ENCODE data around the gene CATSPERZ. TPM values are rescaled to one million over a fixed set of nuclear protein-coding genes. Genes with fewer than 3 reads are reported as not detected.
"Not testable (repeated sequence)": the region's sequence is repeated elsewhere in the genome, so short reads cannot be mapped to it uniquely, and the experiment has no call there.

CATSPERZ gene
- total RNA-seq, 1 donor = not detected

GRCh38 chr11:64323373-64323772 lies 23.2 kb downstream of the CATSPERZ start:
- TF ChIP-seq CTCF (IDR thresholded peaks at IDR 0.05; ENCODE audit: insufficient read depth, low read depth, low read length) = no peak
- no peak for DNase-seq (ENCODE audit: low read depth)
- H3K4me3 ChIP-seq (ENCODE audit: low read depth, low read length) = no peak overlapping the region

- not testable (repeated sequence) for H3K4me3 ChIP-seq (ENCODE audit: low read depth, low read length); DNase-seq (ENCODE audit: low read depth)
These were observed 23.8 kb downstream of the CATSPERZ start for GRCh38 chr11:64323984-64324383.

GRCh38 chr11:64324692-64325469 lies 24.7 kb downstream of the CATSPERZ start:
- no peak overlapping the region for H3K4me3 ChIP-seq (ENCODE audit: low read depth, low read length)
- no peak for TF ChIP-seq CTCF (IDR thresholded peaks at IDR 0.05; ENCODE audit: insufficient read depth, low read depth, low read length)
- DNase-seq (ENCODE audit: low read depth) = no peak

- no peak overlapping the region for H3K4me3 ChIP-seq (ENCODE audit: low read depth, low read length)
- no peak for TF ChIP-seq CTCF (IDR thresholded peaks at IDR 0.05; ENCODE audit: insufficient read depth, low read depth, low read length)
- DNase-seq (ENCODE audit: low read depth) = no peak
These were observed 27.2 kb downstream of the CATSPERZ start for GRCh38 chr11:64327375-64327774.

- no peak for DNase-seq (ENCODE audit: low read depth)
- TF ChIP-seq CTCF (IDR thresholded peaks at IDR 0.05; ENCODE audit: insufficient read depth, low read depth, low read length) = no peak
- H3K4me3 ChIP-seq (ENCODE audit: low read depth, low read length) = no peak overlapping the region
These were observed 27.8 kb downstream of the CATSPERZ start for GRCh38 chr11:64327993-64328392.

GRCh38 chr11:64330888-64331287 lies 30.7 kb downstream of the CATSPERZ start:
- DNase-seq (ENCODE audit: low read depth) = no peak
- no peak for TF ChIP-seq CTCF (IDR thresholded peaks at IDR 0.05; ENCODE audit: insufficient read depth, low read depth, low read length)
- H3K4me3 ChIP-seq (ENCODE audit: low read depth, low read length) = no peak overlapping the region

- DNase-seq (ENCODE audit: low read depth) = peak; percentile 91
- no peak overlapping the region for H3K4me3 ChIP-seq (ENCODE audit: low read depth, low read length)
- TF ChIP-seq CTCF (IDR thresholded peaks at IDR 0.05; ENCODE audit: insufficient read depth, low read depth, low read length) = peak; percentile 78
These were observed 31.6 kb downstream of the CATSPERZ start for GRCh38 chr11:64331569-64332371.

All from fibroblast of villous mesenchyme (primary cell).